SU-DHL-6 (cell line): Measurements from ENCODE around the gene YIPF1.

ENCODE experiments used
- H2AFZ ChIP-seq: fragments of 200-600 bp; sonication (generic); 2 replicates; pipeline ENCODE4 v1.6.1; 2014; ENCODE audit warnings: low read depth, mild to moderate bottlenecking, moderate library complexity, mixed read lengths, antibody characterized with exemption, low read length; ENCODE audit not compliant: severe bottlenecking
- H3F3A ChIP-seq: fragments of 200-600 bp; shearing (Covaris generic); 2 replicates; pipeline ENCODE4 v1.6.0; 2016; ENCODE audit warnings: antibody characterized with exemption, mild to moderate bottlenecking; ENCODE audit not compliant: insufficient read depth
- H3K27ac ChIP-seq: fragments of 200-600 bp; sonication (generic); 2 replicates; pipeline ENCODE4 v1.5.1; 2016; ENCODE audit warnings: low read depth, mild to moderate bottlenecking, low read length, moderate library complexity, mixed read lengths
- H3K27me3 ChIP-seq: fragments of 200-600 bp; sonication (generic), shearing (Covaris generic); 2 replicates; pipeline ENCODE4 v1.6.0; 2014; ENCODE audit warnings: mild to moderate bottlenecking, low read length
- H3K36me3 ChIP-seq: fragments of 200-600 bp; sonication (generic); 2 replicates; pipeline ENCODE4 v1.6.1; 2014; ENCODE audit warnings: mild to moderate bottlenecking, low read length, mixed read lengths
- H3K4me2 ChIP-seq: fragments of 300-600, 200-600 bp; shearing (Covaris generic), sonication (generic); 2 replicates; pipeline ENCODE4 v1.6.0; 2014; ENCODE audit warnings: low read length, low read depth, mild to moderate bottlenecking; ENCODE audit not compliant: poor library complexity, severe bottlenecking
- H3K4me3 ChIP-seq: fragments of 200-600 bp; sonication (generic); 2 replicates; pipeline ENCODE4 v1.5.1; 2014; ENCODE audit warnings: antibody characterized with exemption, low read length, mild to moderate bottlenecking, mixed read lengths; ENCODE audit not compliant: insufficient read depth, poor library complexity, severe bottlenecking
- H3K79me2 ChIP-seq: fragments of 200-600 bp; sonication (generic); 2 replicates; pipeline ENCODE4 v1.6.1; 2014; ENCODE audit warnings: mild to moderate bottlenecking, low read length, moderate library complexity; ENCODE audit not compliant: insufficient read depth
- H3K9ac ChIP-seq: fragments of 200-600 bp; sonication (generic); 2 replicates; pipeline ENCODE4 v1.7.0; 2014; ENCODE audit warnings: mild to moderate bottlenecking, low read length
- H3K9me2 ChIP-seq: fragments of 200-600 bp; sonication (generic); replicated peaks from 2 replicates; pipeline ENCODE4 v1.6.1; 2014; ENCODE audit warnings: low read length; ENCODE audit not compliant: insufficient read depth
- H3K9me3 ChIP-seq: fragments of 200-600 bp; sonication (generic); 2 replicates; pipeline ENCODE4 v1.6.1; 2014; ENCODE audit warnings: low read length, mixed read lengths; ENCODE audit not compliant: insufficient read depth
- H4K20me1 ChIP-seq: fragments of 200-600 bp; sonication (generic); 2 replicates; pipeline ENCODE4 v1.6.1; 2014; ENCODE audit warnings: low read depth, mild to moderate bottlenecking, antibody characterized with exemption, low read length, moderate library complexity, mixed read lengths
- CTCF ChIP-seq: fragments of 200-600 bp; sonication (generic); IDR thresholded peaks from one replicate; pipeline ENCODE4 v1.5.1; 2017; ENCODE audit warnings: antibody characterized with exemption, mild to moderate bottlenecking, low read length, moderate library complexity; ENCODE audit not compliant: insufficient read depth, poor library complexity, severe bottlenecking
- EZH2phosphoT487 ChIP-seq: fragments of 200-600 bp; sonication (generic), shearing (Covaris generic); conservative IDR thresholded peaks from 2 replicates; pipeline ENCODE4 v1.6.1; 2018; ENCODE audit warnings: mild to moderate bottlenecking, antibody characterized with exemption, low read length, moderate library complexity, mixed read lengths

Gene YIPF1

GRCh38 chr1:53847980-53848379, 41.6 kb downstream of the YIPF1 start:
- no peaks in the 10 kb centered on the region for H3K79me2 ChIP-seq
- no peaks in the 10 kb centered on the region for H3F3A ChIP-seq
- TF ChIP-seq CTCF (no peak), EZH2phosphoT487 (no peak)
- H3K4me3 ChIP-seq, result no peak overlapping the region
- H3K27me3 ChIP-seq, result no peaks in the 10 kb centered on the region
- no peaks in the 10 kb centered on the region for H3K9me3 ChIP-seq
- H3K36me3 ChIP-seq, result no peaks in the 10 kb centered on the region; the same call in 1 of the 2 replicates
- H3K9ac ChIP-seq, result no peak overlapping the region
- H2AFZ ChIP-seq, result no peak overlapping the region
- H3K27ac ChIP-seq, result no peak overlapping the region
- H3K9me2 ChIP-seq, result no peaks in the 10 kb centered on the region
- no peaks in the 10 kb centered on the region for H4K20me1 ChIP-seq
- H3K4me2 ChIP-seq, result no peak overlapping the region

- Histone ChIP-seq H3K36me3 (no peaks in the 10 kb centered on the region), H4K20me1 (no peaks in the 10 kb centered on the region), H3K4me3 (no peak overlapping the region), H2AFZ (no peak overlapping the region), H3F3A (no peaks in the 10 kb centered on the region), H3K9me3 (no peaks in the 10 kb centered on the region), H3K27me3 (no peaks in the 10 kb centered on the region), H3K9ac (no peak overlapping the region), H3K4me2 (no peak overlapping the region), H3K27ac (no peak overlapping the region), H3K79me2 (peaks cover 8% of the 10 kb centered on the region), H3K9me2 (no peaks in the 10 kb centered on the region)
- TF ChIP-seq CTCF (no peak), EZH2phosphoT487 (no peak)
These were observed 47.2 kb downstream of the YIPF1 start for GRCh38 chr1:53842347-53842746.

- Histone ChIP-seq H3K27ac (peak overlapping the region; percentile 88), H4K20me1 (no peaks in the 10 kb centered on the region), H3K9ac (peak overlapping the region; percentile 84), H3K4me2 (peak overlapping the region; percentile 87), H3K36me3 (no peaks in the 10 kb centered on the region), H3F3A (peaks cover 17% of the 10 kb centered on the region), H3K9me2 (no peaks in the 10 kb centered on the region), H3K27me3 (no peaks in the 10 kb centered on the region), H3K9me3 (no peaks in the 10 kb centered on the region), H2AFZ (peak overlapping the region; percentile 98), H3K79me2 (peaks cover 46% of the 10 kb centered on the region), H3K4me3 (peak overlapping the region; percentile 67)
- TF ChIP-seq EZH2phosphoT487 (no peak), CTCF (no peak)
These were observed 51.0 kb downstream of the YIPF1 start for GRCh38 chr1:53838654-53838974.
